Measurements from ENCODE around the gene FAM162A. TPM values are rescaled to one million over a fixed set of nuclear protein-coding genes. Genes with fewer than 3 reads are reported as not detected.

The FAM162A gene, protein sequence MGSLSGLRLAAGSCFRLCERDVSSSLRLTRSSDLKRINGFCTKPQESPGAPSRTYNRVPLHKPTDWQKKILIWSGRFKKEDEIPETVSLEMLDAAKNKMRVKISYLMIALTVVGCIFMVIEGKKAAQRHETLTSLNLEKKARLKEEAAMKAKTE
- 152 TPM for polyA plus RNA-seq (2012; ENCODE audit: low read depth, missing spikeins)

DNA sequence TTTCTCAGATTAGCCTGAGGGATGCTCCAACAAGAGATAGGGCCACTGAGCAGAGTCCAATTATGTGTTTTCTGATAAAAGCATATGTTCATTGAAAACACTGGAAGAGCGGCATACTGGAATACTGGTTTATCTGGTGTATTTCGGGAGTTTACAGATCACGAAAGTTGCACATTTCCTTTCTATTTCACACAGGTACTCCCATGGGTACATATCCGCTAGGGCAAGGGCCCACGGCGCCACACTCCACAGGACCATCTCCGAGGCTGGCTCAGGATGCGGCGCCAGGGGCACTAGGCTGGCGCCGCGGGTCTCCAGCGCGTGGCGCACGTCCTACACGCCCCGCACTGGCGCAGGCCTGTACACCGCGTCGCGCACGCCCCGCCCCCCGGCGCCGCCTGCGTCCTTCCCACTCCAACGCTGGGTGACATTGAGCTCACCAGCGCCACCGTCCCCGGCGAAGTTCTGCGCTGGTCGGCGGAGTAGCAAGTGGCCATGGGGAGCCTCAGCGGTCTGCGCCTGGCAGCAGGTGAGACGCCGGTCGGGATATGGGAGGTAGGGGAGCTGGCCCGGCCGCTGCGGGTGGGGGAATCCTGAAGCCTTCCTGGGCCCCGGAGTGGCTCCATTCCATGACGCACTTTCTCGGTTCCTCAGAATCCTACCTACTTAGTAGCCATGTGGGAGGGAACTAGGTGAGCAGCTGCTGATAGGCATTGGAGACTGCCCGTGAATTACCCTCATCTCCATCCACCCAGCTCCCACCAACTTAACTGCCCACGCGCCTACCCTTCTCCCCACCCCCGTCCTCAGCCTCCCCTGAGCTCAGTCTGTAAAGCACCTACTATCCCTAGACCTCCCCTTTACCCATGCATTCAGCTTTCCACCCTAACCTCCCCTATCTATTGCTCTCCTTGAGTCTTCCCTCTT lies at the start of gene FAM162A:
Gene FAM162A (plus strand): TSS at position 412 of the 927 bp plus-strand sequence. CDS start 84 bp downstream, at position 496.
- DNase-seq (ENCODE audit: insufficient read length, low spot score) (peak; percentile 77), FAIRE-seq (peak; percentile 99)
- TF ChIP-seq PAX5 (IDR thresholded peaks at IDR 0.05; ENCODE audit: insufficient read depth, low read length, severe bottlenecking), result no peak
- peak; percentile 84 for TF ChIP-seq TAF1 (IDR thresholded peaks at IDR 0.05; ENCODE audit: low read depth, low read length)
- peak; percentile 84 for TF ChIP-seq POLR2A (IDR thresholded peaks at IDR 0.05; ENCODE audit: low read depth, low read length)
- TF ChIP-seq POU2F2 (IDR thresholded peaks at IDR 0.05; ENCODE audit: low read depth, low read length), result no peak; the same call in 1 of the 2 replicates
- peak; percentile 52 for TF ChIP-seq SPI1 (IDR thresholded peaks at IDR 0.05; ENCODE audit: low read depth, low read length)
- peak; percentile 81 for TF ChIP-seq POLR2AphosphoS5 (IDR thresholded peaks at IDR 0.05; ENCODE audit: low read depth, low read length)

DNA sequence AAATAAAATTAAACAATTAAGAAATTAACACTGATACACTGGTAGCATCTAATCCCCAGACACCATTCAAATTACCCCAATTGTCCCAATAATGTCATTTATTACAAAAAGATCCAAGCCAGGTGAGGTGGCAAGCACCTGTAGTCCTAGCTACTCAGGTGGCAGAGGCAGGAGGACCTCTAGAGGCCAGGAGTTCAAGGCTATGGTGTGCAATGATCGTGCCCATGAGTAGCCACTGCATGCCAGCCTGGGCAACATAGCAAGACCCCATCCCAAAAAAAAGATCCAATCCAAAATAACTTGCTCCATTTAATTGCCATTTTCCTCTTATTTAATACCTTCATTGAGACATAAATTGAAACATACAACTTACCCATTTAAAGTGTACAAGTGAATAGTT lies 41.2 kb upstream of the FAM162A start:
- no peak for TF ChIP-seq PAX5 (IDR thresholded peaks at IDR 0.05; ENCODE audit: insufficient read depth, low read length, severe bottlenecking)
- TF ChIP-seq POLR2AphosphoS5 (IDR thresholded peaks at IDR 0.05; ENCODE audit: low read depth, low read length), result no peak

DNA sequence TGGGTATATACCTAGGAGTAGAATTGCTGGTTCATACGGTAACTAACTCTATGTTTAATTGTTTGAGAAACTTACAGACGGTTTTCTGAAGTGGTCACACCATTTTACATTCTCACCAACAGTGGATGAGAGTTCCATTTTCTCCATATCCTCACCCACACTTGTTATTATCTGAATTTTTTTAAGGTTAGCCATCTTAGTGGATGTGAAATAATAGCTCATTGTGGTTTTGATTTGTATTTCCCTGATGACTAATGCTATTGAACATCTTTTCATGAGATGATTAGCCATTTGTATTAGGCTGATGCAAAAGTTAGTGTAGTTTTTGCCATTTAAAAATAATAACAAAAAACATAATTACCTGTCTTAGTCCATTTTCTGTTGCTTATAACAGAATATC lies 40.3 kb upstream of the FAM162A start:
- FAIRE-seq, result no peak
- TF ChIP-seq TAF1 (IDR thresholded peaks at IDR 0.05; ENCODE audit: low read depth, low read length) (no peak), PAX5 (IDR thresholded peaks at IDR 0.05; ENCODE audit: insufficient read depth, low read length, severe bottlenecking) (no peak), POLR2A (IDR thresholded peaks at IDR 0.05; ENCODE audit: low read depth, low read length) (no peak), SPI1 (IDR thresholded peaks at IDR 0.05; ENCODE audit: low read depth, low read length) (no peak), POU2F2 (IDR thresholded peaks at IDR 0.05; ENCODE audit: low read depth, low read length) (no peak), POLR2AphosphoS5 (IDR thresholded peaks at IDR 0.05; ENCODE audit: low read depth, low read length) (no peak)
- DNase-seq (ENCODE audit: insufficient read length, low spot score), result no peak

More for the DNA sequence above, 41.2 kb upstream of the FAM162A start:
- no peak for FAIRE-seq
- DNase-seq (ENCODE audit: insufficient read length, low spot score), result no peak

DNA sequence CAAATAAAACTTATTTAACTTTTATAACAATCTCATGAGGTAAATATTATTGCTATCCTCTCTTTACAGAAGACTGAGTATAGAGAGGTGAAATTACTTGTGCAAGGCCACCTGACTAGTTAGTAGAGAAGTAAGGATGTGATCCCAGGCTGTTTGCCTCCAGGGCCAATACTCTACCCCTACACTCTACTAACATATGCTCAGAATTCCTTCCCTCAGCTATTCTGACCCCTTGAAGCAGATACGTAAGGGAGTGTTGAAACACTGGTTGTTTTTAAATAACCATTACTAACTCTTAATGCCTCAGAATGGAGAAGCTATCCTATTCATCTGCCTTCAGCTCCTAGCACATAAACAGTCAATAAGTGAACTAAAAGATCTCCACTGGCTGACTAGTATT lies 34.8 kb upstream of the FAM162A start:
- no peak for FAIRE-seq
- TF ChIP-seq TAF1 (IDR thresholded peaks at IDR 0.05; ENCODE audit: low read depth, low read length) (no peak), POLR2A (IDR thresholded peaks at IDR 0.05; ENCODE audit: low read depth, low read length) (no peak), PAX5 (IDR thresholded peaks at IDR 0.05; ENCODE audit: insufficient read depth, low read length, severe bottlenecking) (no peak)
- no peak for DNase-seq (ENCODE audit: insufficient read length, low spot score)

DNA sequence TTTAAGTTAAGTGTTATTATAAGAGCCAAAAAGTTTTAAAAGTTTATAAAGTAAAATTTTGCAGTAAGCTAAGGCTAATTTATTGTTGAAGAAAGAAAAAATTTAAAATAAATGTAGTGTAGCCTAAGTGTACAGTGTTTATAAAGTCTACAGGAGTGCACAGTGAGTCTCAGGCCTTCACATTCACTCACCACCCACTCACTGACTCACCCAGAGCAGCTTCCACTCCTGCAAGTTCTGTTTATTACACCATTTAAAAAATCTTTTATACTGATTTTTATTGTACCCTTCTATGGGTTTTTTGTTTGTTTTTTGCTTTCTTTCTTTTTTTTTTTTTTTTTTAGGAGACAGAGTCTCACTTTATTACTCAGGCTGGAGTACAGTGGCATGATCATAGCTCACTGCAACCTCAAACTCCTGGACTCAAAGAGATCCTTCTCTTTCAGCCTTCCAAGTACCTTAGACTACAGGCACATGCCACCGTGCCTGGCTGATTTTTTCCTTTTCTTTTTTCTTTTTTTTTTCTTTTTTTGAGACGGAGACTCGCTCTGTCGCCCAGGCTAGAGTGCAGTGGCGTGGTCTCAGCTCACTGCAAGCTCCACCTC lies 33.1 kb upstream of the FAM162A start:
- DNase-seq (ENCODE audit: insufficient read length, low spot score), result no peak
- FAIRE-seq, result no peak
- no peak for TF ChIP-seq PAX5 (IDR thresholded peaks at IDR 0.05; ENCODE audit: insufficient read depth, low read length, severe bottlenecking)
- TF ChIP-seq TAF1 (IDR thresholded peaks at IDR 0.05; ENCODE audit: low read depth, low read length), result no peak
- no peak for TF ChIP-seq POLR2AphosphoS5 (IDR thresholded peaks at IDR 0.05; ENCODE audit: low read depth, low read length)
- no peak for TF ChIP-seq SPI1 (IDR thresholded peaks at IDR 0.05; ENCODE audit: low read depth, low read length)
- TF ChIP-seq POU2F2 (IDR thresholded peaks at IDR 0.05; ENCODE audit: low read depth, low read length), result no peak
- no peak for TF ChIP-seq POLR2A (IDR thresholded peaks at IDR 0.05; ENCODE audit: low read depth, low read length)

DNA sequence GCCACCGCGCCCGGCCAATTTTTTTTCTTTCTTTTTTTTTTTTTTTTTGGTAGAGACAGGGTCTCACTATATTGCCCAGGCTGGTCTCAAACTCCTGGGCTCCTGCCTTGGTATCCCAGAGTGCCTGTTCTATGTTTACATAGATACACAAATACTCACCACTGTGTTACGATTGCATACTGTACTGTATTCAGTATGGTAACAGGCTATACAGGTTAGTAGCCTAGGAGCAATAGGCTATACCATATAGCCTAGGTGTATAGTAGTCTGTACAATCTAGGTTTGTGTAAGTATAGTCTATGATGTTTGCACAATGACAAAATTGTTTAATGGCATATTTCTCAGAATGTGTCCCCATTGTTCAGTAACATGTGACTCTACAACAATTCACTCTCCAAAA lies 32.4 kb upstream of the FAM162A start:
- no peak for FAIRE-seq

DNA sequence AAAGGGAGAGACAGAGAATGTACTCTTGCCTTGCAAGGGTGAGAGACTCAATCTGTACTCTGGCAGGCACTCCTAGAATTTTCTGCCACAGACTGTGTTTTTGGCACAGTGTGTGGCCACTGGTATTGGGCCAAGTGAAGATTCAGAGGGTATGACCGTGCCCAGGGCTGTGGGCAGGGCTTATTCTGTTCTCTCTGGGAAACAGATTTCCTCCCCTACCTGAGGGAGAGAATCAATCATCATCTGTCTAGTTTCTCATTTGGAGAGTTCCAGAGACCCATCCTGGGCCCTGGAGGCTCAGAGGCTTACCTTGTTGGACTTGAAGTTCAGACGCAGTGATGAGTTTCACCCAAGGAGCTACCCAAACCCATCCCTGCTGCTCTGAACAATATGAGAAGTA lies 30.8 kb upstream of the FAM162A start:
- FAIRE-seq, result no peak
- no peak for DNase-seq (ENCODE audit: insufficient read length, low spot score)
- no peak for TF ChIP-seq POU2F2 (IDR thresholded peaks at IDR 0.05; ENCODE audit: low read depth, low read length)
- TF ChIP-seq PAX5 (IDR thresholded peaks at IDR 0.05; ENCODE audit: insufficient read depth, low read length, severe bottlenecking), result no peak
- no peak for TF ChIP-seq POLR2A (IDR thresholded peaks at IDR 0.05; ENCODE audit: low read depth, low read length)
- no peak for TF ChIP-seq SPI1 (IDR thresholded peaks at IDR 0.05; ENCODE audit: low read depth, low read length)

More for the DNA sequence above, 32.4 kb upstream of the FAM162A start:
- TF ChIP-seq PAX5 (IDR thresholded peaks at IDR 0.05; ENCODE audit: insufficient read depth, low read length, severe bottlenecking) (no peak), POLR2A (IDR thresholded peaks at IDR 0.05; ENCODE audit: low read depth, low read length) (no peak), TAF1 (IDR thresholded peaks at IDR 0.05; ENCODE audit: low read depth, low read length) (no peak), SPI1 (IDR thresholded peaks at IDR 0.05; ENCODE audit: low read depth, low read length) (no peak), POU2F2 (IDR thresholded peaks at IDR 0.05; ENCODE audit: low read depth, low read length) (no peak), POLR2AphosphoS5 (IDR thresholded peaks at IDR 0.05; ENCODE audit: low read depth, low read length) (no peak)
- no peak for DNase-seq (ENCODE audit: insufficient read length, low spot score)

DNA sequence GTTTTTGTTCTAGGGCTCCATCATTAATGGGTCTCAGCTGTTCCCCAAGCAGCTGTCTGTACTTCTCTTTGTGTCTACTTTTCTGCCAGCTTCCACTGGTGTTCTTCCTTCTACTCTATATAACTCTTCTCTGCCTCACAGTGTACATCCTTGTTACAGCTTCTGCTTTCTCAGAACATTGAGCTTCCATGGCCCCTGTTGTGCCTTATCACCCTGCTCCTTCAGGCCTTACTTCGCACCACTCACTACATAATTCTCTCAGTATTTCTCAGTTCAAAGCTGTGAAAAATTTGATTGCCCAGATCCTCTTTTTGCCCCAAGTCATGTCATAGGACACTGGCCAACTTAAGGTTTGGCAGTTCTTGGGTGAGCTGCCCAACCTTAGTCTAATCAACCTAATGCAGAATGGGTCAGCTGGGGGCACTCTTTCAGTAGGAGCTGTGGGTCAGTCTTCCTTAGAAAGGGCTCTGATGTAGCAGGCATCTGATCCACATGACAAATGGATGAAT lies 30.0 kb upstream of the FAM162A start:
- no peak for TF ChIP-seq POLR2AphosphoS5 (IDR thresholded peaks at IDR 0.05; ENCODE audit: low read depth, low read length)
- TF ChIP-seq SPI1 (IDR thresholded peaks at IDR 0.05; ENCODE audit: low read depth, low read length), result peak; percentile 40
- DNase-seq (ENCODE audit: insufficient read length, low spot score) (no peak), FAIRE-seq (no peak)

DNA sequence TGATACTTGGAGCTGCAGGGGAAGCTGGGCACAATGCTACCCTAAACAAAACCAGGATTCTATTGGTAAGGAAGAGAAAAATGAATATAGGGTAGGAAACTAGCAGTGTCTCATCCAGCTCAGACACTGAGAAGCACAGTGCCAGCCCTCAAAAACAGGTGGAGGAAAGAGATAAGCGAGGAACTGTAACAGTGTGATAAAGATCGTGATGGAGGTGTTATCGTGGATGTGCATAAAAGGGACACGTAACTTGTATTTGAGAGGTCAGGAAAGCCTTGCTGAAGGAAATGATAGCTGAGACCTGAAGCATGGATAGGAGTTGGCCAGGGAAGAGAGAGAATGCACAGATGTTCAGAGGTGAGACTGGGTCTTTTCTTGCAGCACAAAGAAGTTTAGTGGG lies 28.4 kb upstream of the FAM162A start:
- FAIRE-seq, result peak; percentile 52
- DNase-seq (ENCODE audit: insufficient read length, low spot score), result no peak
- TF ChIP-seq SPI1 (IDR thresholded peaks at IDR 0.05; ENCODE audit: low read depth, low read length), result no peak
- no peak for TF ChIP-seq POLR2AphosphoS5 (IDR thresholded peaks at IDR 0.05; ENCODE audit: low read depth, low read length)
- TF ChIP-seq PAX5 (IDR thresholded peaks at IDR 0.05; ENCODE audit: insufficient read depth, low read length, severe bottlenecking), result no peak
- TF ChIP-seq POU2F2 (IDR thresholded peaks at IDR 0.05; ENCODE audit: low read depth, low read length), result no peak
- TF ChIP-seq POLR2A (IDR thresholded peaks at IDR 0.05; ENCODE audit: low read depth, low read length), result no peak
- no peak for TF ChIP-seq TAF1 (IDR thresholded peaks at IDR 0.05; ENCODE audit: low read depth, low read length)

All from GM12891 (cell line).